HG03066 (cell line): ENCODE measurements around the gene CPA5.
"Not testable (repeated sequence)": the region's sequence is repeated elsewhere in the genome, so short reads cannot be mapped to it uniquely, and the experiment has no call there.

Experiments used
- ATAC-seq: cut with Tn5 transposase; IDR thresholded peaks from one replicate; pipeline ENCODE4 v1.9.1; 2021; ENCODE audit warnings: low read depth; ENCODE audit not compliant: unreplicated experiment

CPA5 gene

DNA sequence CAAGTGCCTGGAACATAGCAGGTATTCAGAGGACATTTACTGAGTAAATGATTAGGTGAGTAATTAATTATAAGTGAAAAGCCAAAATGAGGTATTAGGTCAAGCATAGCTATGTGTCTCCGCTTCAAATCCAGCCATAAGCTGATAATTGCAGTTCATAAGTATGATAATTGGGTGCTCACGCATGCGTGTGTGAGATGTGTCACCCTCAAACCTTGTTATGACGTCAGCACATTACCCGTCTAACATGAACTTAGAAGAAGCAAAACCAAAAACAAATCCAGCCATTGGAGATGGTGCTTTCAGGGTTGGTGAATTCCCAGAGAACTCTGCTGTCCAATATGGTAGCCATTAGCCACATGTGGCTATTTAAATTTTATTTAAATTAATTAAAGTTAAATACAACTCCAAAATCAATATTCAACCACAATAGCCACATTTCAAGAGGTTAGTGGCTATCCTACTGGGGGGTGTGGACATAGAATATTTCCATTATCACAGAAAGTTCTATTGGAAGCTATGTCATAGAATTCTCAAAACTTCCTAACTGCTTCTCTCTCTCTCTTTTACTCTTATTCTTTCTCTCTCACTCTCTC, at the start of gene CPA5:
CPA5 (plus strand) TSS at position 546 of the 596 bp plus-strand sequence. CDS start 1,670 bp downstream, outside the sequence.
- no peak for ATAC-seq

- no peak for ATAC-seq
Measured at GRCh38 chr7:130296221-130296951, 48.2 kb upstream of the CPA5 start.

DNA sequence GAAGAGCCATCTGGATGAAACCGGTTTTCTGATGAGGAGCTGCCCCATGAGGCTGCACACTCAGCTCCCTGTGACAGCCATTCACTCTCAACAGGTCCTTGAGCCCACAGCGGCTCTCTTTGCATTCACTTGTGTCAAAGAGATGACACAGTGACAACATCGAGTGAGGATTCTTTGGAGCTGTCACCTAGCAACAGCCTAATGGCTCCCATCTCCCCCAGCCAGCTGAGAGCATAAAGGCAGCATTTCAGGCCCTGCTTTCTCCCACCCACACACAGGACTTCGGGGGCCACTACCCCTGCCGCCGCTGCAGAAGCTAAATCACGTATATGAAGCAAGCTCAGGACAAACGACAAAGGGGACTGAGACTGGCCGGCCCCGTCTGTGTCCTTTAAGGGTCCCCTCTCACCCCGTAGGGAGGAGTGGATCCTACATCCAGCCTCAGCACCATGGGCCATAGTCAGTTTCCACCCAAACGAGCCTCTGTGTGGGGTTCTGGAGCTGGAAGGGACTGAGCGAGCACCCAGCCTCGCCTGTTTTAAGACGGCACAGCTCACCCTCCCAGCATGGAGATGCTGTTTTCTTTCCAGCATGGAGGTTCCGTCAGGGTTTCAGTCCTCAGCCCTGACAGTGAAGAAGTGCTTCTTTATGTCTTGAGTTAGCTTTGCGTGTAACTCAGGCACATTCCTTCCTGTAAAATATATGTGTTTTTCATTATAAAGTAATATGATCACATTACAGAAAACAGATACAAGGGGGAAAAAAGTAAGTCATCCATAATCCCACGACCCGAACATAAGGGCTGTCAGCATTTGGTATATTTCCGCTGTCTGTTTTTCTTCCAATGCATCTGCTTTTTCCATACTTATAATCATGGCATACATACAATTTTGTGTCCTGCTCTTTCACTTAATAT, 46.7 kb upstream of the CPA5 start:
- ATAC-seq, result no peak

DNA sequence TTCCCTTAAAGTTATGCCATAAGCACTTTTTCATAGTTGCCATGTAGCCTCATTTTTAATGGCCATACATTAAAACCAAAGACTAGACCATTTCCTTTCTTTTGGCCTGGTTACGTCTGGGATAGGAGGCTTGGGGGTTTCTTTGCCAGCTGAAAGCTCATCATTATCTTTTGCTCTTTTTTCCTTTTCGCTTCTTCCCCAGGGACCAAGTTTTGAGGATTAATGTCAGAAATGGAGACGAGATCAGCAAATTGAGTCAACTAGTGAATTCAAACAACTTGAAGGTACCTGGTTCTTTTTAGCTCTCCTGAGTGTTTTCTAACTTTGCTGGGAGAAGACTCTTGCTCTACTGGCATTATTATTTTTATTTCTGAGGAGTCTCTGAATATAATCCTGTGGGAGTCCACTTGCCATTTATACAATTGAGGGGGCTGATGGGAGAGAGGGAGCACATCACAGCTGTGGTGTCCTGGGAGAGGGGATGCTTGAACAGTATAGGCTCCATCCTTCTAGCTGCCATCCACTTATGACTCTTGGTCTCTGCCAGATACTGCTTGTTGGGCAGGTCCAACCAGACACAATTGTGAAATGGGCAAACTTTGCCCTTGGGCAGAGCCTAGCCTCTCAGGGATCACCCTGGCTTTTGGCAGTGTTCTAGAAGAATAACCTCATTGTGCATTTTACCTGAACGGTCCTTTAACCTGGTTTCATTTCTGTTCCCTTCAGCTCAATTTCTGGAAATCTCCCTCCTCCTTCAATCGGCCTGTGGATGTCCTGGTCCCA, 45.9 kb upstream of the CPA5 start:
- ATAC-seq, result no peak

- ATAC-seq, result no peak
Measured at GRCh38 chr7:130299866-130300265, 44.8 kb upstream of the CPA5 start.

- ATAC-seq, result no peak
Measured at GRCh38 chr7:130301501-130302020, 43.1 kb upstream of the CPA5 start.

DNA sequence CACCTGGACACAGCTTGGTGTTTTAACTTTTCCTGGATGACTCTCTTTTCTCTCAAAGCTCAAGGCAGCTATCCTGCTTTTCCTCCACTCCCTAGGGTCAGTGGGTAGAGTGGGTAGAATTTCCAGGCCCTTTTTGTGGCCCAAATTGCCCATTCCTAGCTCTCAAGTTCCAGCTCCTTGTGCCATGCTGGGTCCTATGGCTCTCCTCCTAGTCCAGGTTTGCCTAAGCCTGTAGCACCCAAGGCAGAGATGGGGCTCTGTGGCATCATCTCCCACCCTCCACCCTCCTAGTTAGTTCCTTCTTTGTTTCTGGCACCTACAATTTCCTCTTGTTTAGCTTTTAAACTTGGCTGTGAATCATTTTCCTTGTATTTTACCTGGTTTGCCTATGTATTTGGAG, 42.0 kb upstream of the CPA5 start:
- no peak for ATAC-seq

DNA sequence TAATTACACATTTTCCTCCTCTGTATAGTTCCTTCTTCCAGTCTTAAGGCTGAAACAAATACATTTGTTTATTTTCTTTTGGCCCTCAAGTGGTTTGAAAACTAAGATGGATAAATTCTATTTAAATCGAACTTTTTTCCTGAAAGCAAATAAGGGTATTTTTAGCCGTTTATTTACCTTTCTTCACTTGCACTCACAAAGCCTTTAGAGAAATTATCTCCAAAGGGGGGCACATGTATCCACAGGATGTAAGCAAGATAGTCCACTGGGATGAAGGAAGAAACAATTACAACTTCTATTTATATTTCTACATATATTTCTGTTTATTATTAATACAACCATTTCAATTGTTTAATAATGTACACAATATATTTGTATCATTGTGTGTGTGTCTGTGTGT, 41.5 kb upstream of the CPA5 start:
- no peak for ATAC-seq

GRCh38 chr7:130303551-130303950, 41.1 kb upstream of the CPA5 start:
- no peak for ATAC-seq

GRCh38 chr7:130303982-130304381, 40.6 kb upstream of the CPA5 start:
- no peak for ATAC-seq

DNA sequence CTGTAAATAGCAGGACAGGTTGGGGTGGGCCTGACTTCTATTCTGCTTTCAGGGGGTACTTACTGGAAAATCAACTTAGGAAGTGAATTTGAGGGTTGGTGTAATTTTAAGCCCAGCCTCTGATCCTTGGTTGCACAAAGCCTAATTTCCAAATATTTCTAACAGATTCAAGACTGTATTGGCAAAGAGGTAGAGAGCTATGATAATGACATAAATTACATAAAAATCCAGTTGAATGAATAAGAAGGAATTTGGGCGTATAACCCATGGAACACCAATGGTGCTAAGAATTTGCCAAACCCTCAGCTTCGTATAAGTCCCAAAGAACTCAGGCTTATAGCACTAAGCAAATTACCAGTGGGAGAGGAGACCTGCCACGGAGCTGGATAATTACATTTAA, 39.7 kb upstream of the CPA5 start:
- no peak for ATAC-seq

- no peak for ATAC-seq
Measured at GRCh38 chr7:130305433-130306042, 39.1 kb upstream of the CPA5 start.

DNA sequence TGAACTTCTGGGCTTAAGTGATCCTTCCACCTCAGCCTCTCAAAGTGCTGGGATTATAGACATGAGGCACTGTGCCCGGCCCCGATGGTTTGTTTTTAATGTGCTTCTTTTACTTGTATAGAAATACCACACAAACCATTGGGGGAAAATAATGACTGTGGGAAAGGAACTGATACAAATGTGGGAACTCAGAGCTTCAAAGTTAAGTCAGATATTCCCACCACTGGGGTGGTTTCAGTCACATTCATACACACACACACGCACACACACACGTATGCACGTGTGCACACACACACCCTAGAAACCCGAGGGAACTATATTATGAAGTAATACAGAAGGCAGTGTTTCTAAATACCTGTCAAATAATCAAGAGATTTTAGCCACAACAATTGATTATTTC, 34.6 kb upstream of the CPA5 start:
- ATAC-seq, result no peak

GRCh38 chr7:130314305-130314704, 30.3 kb upstream of the CPA5 start:
- no peak for ATAC-seq

DNA sequence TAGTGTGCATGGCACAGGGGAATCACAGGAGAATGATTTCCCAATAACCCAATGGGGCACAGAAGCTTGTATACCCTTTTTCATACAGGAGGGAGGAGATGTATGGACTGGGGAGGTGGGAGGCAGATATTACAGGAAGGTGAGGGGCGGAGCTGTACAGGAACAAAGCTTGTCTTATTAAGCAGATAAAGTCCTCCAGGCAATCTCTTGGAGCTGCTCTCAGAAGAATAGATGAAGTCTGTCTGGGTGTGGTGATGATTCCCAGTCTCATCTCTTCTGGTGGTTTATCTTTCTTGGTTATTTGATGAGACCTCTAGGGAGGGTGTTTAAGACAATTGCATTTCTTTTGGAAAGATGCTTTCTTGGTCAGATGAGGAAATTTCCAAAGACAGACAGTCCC, 25.1 kb upstream of the CPA5 start:
- no peak for ATAC-seq

GRCh38 chr7:130321542-130322229, 22.9 kb upstream of the CPA5 start:
- ATAC-seq, result not testable (repeated sequence)

DNA sequence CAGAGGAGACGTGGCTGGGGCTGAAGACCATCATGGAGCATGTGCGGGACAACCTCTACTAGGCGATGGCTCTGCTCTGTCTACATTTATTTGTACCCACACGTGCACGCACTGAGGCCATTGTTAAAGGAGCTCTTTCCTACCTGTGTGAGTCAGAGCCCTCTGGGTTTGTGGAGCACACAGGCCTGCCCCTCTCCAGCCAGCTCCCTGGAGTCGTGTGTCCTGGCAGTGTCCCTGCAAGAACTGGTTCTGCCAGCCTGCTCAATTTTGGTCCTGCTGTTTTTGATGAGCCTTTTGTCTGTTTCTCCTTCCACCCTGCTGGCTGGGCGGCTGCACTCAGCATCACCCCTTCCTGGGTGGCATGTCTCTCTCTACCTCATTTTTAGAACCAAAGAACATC, 22.0 kb upstream of the CPA5 start:
- ATAC-seq, result no peak

DNA sequence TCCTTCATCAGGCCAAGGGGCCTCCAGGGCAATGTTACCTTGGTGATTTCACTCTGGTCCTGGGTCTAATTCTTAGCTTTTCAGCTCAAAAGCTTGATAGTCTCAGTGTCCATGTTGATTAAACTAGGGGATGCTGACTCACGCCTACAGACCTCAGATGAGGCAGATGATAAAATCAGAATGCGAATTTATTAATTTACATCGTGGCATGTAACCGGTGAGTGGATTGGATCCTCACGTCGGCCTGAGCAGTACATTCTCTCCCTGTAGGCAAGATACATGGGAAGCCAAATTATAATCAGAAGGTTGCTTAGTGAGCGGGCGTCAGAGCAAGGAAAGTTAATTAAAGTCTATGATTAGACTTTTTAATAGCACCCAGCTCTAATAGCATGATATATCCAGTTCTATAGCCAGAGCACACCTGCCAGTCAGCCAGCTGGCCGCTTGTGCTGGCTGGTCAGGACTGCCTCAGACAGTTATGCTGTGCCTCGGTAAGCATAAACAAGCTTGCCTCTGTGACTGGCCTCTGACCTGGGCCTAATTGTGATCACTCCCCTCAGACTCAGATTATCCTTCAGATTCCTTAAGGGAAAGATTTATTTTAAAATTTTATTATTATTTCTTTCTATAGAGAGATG, 20.2 kb upstream of the CPA5 start:
- ATAC-seq, result no peak

DNA sequence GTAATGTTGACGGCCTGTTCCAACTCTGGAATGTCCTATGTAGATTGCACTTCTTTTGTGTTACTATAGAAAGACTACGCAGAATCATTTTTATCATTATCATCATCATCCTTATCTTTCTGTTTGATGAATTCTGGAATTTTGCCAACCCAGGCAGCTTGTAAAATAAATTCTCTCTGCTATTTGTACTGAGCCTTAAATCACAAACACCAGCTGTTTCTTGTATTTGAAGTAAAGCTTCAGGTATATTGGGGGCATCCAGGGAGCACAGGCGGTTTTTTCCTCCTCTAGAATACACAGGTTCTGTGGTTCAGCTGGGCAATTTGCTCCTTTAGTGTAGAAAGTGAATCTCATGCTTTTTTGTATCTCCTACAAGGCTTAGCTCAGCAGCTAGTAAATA, 14.9 kb upstream of the CPA5 start:
- no peak for ATAC-seq
